Type B pancreatic cell (in vitro differentiated cells): ENCODE results near the gene GNAS. TPM values are rescaled to one million over a fixed set of nuclear protein-coding genes. Genes with fewer than 3 reads are reported as not detected.
A peak's percentile ranks its signal among the peaks of the same experiment; 100 is the strongest.
"Not testable (repeated sequence)": the region's sequence is repeated elsewhere in the genome, so short reads cannot be mapped to it uniquely, and the experiment has no call there.

Source experiments
- DNase-seq: peaks from one replicate; pipeline ENCODE4 v3.0.0; 2021; ENCODE audit warnings: mixed read lengths; ENCODE audit not compliant: unreplicated experiment; ENCODE audit errors: extremely low spot score
- H3K27ac Mint-ChIP-seq: 2 replicates; pipeline ENCODE4 v1.8.0; 2021; ENCODE audit warnings: mild to moderate bottlenecking, mixed read lengths
- H3K27me3 Mint-ChIP-seq: 2 replicates; pipeline ENCODE4 v1.8.0; 2021; ENCODE audit warnings: mixed read lengths
- H3K36me3 Mint-ChIP-seq: 2 replicates; pipeline ENCODE4 v1.8.0; 2021; ENCODE audit warnings: mixed read lengths
- H3K4me1 Mint-ChIP-seq: one replicate; pipeline ENCODE4 v1.8.0; 2021; ENCODE audit warnings: mixed read lengths; ENCODE audit not compliant: unreplicated experiment
- H3K4me3 Mint-ChIP-seq: 2 replicates; pipeline ENCODE4 v1.8.0; 2021; ENCODE audit warnings: mild to moderate bottlenecking, mixed read lengths
- H3K9me3 Mint-ChIP-seq: 2 replicates; pipeline ENCODE4 v1.8.0; 2021; ENCODE audit warnings: mixed read lengths
- total RNA-seq: library from RNA; stranded (reverse); gene quantifications from 2 replicates; pipeline ENCODE4 v1.2.1, GENCODE V29; 2021; ENCODE audit warnings: low replicate concordance
- TF ChIP-seq, protein P1 (sequence below): fragments of 200-600 bp; sonication (generic); conservative IDR thresholded peaks from 2 replicates; pipeline ENCODE4 v1.5.0; 2021; ENCODE audit warnings: antibody characterized with exemption, mild to moderate bottlenecking

The GNAS gene
- total RNA-seq, 1 donor from 2014 or later: 1,406 TPM

DNA sequence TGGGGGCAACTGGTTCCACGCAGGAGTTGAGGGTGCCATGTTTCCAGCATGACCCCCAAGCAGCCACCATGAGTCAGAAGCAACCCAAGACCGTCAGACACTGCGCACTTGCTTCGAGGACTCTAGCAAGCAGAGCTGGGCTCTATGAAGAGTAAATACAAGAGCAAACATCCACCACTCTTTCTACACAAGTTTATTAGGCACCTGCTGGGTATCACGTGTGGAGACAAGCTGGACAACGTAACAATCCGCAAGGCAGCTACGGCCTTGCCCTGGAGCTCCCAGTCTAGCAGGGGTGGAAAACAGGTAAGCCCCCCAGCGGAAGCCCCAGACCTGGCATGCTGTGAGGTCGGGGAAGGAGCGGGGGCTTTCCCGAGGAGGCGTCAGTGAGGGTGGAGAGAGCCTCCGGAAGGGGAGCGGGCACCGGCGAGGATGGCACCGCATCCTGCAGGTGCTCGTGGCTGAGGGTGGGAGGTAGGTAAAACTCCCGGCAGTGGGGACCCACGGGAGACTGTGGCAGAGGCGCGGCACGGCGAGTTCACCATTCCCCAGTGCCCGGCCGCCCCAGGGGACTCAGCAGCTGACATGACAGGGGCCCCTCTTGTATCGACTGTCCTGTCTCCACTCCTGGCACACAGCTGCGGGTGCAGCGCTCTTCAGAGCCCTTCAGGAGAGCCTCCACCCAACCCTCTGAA, 35.4 kb upstream of the GNAS start:
- H3K36me3 Mint-ChIP-seq: peaks cover 3% of the 10 kb centered on the region
- TF ChIP-seq, protein P1, sequence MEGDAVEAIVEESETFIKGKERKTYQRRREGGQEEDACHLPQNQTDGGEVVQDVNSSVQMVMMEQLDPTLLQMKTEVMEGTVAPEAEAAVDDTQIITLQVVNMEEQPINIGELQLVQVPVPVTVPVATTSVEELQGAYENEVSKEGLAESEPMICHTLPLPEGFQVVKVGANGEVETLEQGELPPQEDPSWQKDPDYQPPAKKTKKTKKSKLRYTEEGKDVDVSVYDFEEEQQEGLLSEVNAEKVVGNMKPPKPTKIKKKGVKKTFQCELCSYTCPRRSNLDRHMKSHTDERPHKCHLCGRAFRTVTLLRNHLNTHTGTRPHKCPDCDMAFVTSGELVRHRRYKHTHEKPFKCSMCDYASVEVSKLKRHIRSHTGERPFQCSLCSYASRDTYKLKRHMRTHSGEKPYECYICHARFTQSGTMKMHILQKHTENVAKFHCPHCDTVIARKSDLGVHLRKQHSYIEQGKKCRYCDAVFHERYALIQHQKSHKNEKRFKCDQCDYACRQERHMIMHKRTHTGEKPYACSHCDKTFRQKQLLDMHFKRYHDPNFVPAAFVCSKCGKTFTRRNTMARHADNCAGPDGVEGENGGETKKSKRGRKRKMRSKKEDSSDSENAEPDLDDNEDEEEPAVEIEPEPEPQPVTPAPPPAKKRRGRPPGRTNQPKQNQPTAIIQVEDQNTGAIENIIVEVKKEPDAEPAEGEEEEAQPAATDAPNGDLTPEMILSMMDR: no peak
- no peak overlapping the region for H3K27ac Mint-ChIP-seq
- no peak overlapping the region for H3K4me3 Mint-ChIP-seq
- no peaks in the 10 kb centered on the region for H3K9me3 Mint-ChIP-seq
- DNase-seq: no peak
- peaks cover 2% of the 10 kb centered on the region for H3K27me3 Mint-ChIP-seq
- H3K4me1 Mint-ChIP-seq: no peaks in the 10 kb centered on the region

DNA sequence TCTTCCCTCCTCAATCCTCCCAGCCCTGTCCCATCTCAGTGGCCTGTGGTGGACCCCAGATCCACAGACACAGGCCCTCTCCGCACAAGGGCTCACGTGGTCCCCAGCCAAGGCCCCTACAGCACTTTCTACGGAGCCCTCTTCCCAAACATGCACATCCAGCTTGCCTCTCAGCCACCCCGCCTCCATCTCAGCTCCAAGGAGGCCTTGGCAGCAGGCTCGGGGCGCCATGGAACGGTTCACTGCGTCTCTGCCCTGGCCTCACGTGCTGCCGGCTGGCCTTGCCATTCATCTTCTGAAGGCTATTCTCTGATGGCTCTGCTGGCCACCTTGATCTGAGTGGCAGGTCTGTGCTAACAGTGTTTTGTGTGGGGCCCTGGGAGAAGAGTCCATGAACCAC, 34.8 kb upstream of the GNAS start:
- Mint-ChIP-seq H3K4me3 (no peak overlapping the region), H3K9me3 (no peaks in the 10 kb centered on the region), H3K27me3 (peaks cover 2% of the 10 kb centered on the region), H3K4me1 (no peaks in the 10 kb centered on the region), H3K27ac (peak overlapping the region; percentile 51), H3K36me3 (peaks cover 3% of the 10 kb centered on the region)
- no peak for DNase-seq
- TF ChIP-seq, protein P1: no peak

DNA sequence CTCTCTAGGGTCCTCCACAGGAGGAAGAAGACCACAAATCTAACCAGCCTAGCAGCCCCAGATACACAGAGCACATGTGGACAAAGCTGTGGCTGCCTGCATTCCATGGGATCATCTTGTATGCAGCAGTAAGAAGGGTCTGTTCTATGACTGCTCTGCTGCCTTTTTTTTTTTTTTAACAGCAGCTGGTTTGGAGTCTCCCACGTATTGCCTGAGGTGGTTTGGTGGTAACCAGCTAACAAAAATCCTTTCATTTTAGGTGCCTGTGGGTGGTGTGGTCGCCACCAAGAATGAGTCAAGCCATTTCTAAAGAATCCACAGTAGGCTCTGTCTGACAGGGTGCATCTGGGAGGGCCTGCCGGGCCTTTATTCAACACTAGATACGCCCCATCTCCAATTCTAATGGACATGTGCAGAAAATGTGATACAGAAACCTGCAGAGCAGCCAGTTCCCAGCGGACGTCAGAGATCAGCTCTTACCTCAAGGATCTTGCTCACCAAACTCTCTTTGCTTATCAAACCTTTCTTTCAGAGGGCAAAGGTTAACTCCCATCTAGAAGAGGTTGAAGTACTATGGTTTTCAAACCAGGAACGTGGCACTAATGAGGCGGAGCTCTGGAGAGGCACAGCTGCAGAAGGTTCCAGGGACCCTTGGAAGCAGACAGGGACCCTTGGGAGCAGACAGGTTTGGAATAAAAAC, 33.8 kb upstream of the GNAS start:
- H3K36me3 Mint-ChIP-seq: peaks cover 3% of the 10 kb centered on the region

DNA sequence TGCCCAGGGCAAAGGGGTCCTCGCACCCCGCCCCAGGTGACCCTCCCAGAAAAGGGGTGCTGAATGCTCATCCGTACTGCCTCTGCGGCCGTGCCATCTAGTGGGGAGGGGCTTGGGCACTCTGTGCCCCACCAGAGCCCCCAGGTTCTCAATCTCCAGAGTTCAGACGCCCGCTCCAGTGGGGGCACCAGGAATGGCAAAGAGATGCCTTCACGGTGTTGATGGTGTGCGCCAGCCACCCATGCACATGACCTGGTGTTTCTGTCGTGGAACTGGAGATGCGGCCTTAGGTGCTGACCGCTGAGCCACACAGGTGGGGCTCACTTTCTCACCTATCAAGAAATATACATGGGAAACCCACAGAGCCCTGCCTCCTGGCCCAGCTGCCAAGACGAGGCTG, 32.6 kb upstream of the GNAS start:
- H3K27me3 Mint-ChIP-seq: no peaks in the 10 kb centered on the region
- TF ChIP-seq, protein P1: no peak
- no peaks in the 10 kb centered on the region for H3K9me3 Mint-ChIP-seq
- H3K4me3 Mint-ChIP-seq: no peak overlapping the region
- no peaks in the 10 kb centered on the region for H3K4me1 Mint-ChIP-seq
- DNase-seq: no peak
- H3K27ac Mint-ChIP-seq: no peak overlapping the region
- H3K36me3 Mint-ChIP-seq: peaks cover 3% of the 10 kb centered on the region

More for the DNA sequence above, 33.8 kb upstream of the GNAS start:
- no peak overlapping the region for H3K4me3 Mint-ChIP-seq
- no peaks in the 10 kb centered on the region for H3K4me1 Mint-ChIP-seq
- no peaks in the 10 kb centered on the region for H3K9me3 Mint-ChIP-seq
- H3K27ac Mint-ChIP-seq: no peak overlapping the region
- no peaks in the 10 kb centered on the region for H3K27me3 Mint-ChIP-seq
- no peak for DNase-seq
- TF ChIP-seq, protein P1: no peak

DNA sequence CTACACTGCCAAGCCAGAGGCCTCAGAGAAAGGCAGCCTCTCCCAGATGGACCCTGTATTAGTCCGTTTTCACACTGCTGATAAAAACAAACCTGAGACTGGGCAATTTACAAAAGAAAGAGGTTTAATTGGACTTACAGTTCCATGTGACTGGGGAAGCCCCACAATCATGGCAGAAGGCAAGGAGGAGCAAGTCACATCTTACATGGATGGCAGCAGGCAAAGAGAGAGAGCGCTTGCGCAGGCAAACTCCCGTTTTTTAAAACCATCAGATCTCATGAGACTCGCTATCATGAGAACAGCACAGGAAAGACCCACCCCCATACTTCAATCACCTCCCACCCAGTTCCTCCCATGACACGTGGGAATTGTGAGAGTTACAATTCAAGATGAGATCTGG, 32.0 kb upstream of the GNAS start:
- not testable (repeated sequence) for H3K36me3 Mint-ChIP-seq, H3K9me3 Mint-ChIP-seq, DNase-seq, H3K27ac Mint-ChIP-seq, H3K4me1 Mint-ChIP-seq, H3K27me3 Mint-ChIP-seq, H3K4me3 Mint-ChIP-seq

DNA sequence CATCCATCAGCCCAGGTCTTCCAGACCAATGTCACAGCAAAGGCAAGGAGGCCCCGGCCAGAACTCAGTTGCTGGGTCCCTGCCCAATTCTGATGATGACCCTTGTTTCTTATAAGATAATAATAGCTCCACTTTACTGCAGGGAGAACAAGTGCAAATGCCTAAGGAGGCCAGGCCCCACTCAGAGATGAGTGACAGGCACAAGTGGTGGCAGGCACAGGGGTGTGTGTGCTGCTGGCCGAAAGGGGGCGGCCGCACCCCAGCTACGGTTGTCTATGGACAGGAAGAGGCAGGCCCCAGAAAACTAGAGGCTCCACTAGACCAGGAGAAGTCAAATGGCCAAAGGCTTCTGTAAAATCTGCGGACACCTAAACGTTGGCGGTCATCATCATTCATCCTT, 30.4 kb upstream of the GNAS start:
- TF ChIP-seq, protein P1: no peak
- Mint-ChIP-seq H3K9me3 (no peaks in the 10 kb centered on the region), H3K36me3 (peaks cover 4% of the 10 kb centered on the region), H3K27ac (no peak overlapping the region), H3K27me3 (no peaks in the 10 kb centered on the region), H3K4me1 (no peaks in the 10 kb centered on the region), H3K4me3 (no peak overlapping the region)
- DNase-seq: no peak
